GM21515 (cell line): Measurements from ENCODE around the gene KLK6.

Experiments
- ATAC-seq: cut with Tn5 transposase; IDR thresholded peaks from one replicate; pipeline ENCODE4 v1.9.1; 2021; ENCODE audit not compliant: unreplicated experiment

Gene KLK6

DNA sequence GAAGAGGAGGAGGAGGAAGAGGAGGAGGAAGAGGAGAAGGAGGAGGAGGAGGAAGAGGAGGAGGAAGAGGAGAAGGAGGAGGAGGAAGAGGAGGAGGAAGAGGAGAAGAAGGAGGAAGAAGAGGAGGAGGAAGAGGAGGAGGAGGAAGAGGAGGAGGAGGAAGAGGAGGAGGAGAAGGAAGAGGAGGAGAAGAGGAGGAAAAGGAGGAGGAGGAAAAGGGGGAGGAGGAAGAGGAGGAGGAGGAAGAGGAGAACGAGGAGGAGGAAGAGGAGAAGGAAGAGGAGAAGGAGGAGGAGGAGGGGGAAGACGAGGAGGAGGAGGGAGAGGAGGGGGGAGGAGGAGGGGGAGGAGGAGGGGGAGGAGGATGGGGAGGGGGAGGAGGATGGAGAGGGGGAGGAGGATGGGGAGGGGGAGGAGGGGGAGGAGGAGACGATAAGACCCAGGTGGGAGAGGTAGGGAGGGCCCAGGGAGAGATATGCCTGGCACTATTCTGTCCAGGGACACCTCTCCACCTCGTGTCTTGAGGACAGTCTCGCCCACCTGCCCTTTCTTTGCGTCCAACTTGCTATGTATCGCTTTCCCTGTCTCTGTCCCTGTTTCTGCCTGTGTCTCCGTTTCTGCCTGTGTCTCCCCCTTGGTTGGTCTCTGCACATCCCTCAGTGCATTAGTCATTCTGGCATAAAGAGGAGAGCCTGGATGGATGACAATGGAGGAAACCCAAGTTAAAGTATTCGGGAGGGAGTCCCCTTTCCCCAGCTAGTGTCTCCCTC lies 9.5 kb downstream of the KLK6 start:
- no peak for ATAC-seq

DNA sequence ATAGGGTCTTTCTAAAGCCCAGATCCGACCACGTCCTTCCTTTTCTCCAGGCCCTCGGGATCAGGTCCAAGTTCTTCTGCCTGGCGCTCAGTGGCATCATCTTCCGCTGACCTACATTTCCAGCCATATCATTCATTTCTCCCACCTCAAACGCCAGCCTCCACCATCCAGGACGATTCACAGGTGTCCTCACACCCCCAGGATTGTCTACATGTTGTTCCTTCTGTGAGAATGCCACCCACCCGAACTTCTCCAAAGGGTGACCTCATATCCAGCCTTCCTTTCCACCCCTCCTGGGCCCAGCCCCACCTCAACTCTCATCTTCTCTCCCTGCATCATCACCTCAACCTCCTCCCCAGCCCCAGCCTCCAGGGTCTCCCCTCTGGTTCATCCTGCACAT lies 11.8 kb downstream of the KLK6 start:
- no peak for ATAC-seq

DNA sequence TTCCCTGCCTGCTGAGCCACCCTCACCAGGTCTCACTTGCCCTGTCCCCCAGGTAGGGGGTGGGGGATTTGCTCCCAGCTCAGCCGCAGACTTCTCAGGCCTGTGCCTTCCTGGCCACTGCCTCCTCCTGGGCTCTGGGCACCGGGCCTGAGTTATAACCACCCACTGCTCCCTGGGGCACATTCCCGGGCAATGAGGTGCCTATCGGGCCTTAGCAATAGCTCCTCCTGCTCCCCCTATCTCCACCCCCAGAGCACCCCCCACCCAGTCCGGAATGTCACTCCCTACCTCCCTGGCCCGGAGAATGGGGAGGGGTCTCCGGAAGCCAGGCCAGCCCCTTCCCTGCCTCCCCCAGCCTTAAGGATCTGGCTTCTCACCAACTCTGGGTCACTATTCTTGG lies 16.5 kb downstream of the KLK6 start, which contains the start of gene KLK5:
KLK5 (minus strand) TSS at position 129 of the 400 bp plus-strand sequence. CDS start 381 bp downstream, outside the sequence.
- no peak for ATAC-seq

DNA sequence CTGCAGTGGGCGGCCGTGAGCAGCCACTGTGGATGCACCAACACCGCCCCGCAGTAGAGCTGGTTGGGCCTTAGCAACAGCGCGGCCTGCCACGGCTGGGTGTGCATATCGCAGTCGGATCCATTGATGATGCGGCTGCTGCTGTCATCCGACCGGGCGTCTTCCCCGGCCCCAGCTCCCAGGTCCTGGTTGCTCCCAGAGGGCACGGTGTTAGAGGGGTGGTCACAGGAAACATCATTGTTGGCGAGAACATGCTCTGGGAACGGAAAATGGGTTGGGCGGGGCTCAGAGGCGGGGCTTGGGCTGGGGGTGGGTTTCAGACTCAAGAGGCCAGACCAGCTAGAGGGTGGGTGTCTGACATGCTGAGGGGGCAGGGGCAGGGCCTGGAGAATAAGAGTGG lies 19.5 kb downstream of the KLK6 start:
- no peak for ATAC-seq

DNA sequence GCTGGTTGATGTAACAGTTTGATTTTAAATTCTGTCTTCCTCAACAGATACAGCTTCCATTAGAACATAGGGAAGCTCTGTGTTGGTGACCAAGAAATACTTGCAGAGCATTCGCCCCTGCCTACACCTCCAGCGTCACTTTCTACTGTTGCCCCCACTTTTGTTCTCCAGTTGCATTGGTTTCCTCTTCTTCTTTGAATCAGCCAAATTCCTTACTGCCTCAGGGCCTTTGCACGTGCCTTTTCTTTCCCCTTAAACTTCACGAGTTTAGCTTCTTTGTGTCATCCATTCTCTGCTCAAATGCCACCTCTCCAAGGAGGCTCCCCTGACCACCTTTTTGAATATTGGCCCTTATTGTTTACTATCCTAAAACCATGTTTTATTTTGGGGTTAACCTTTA lies 22.3 kb downstream of the KLK6 start:
- ATAC-seq = no peak

DNA sequence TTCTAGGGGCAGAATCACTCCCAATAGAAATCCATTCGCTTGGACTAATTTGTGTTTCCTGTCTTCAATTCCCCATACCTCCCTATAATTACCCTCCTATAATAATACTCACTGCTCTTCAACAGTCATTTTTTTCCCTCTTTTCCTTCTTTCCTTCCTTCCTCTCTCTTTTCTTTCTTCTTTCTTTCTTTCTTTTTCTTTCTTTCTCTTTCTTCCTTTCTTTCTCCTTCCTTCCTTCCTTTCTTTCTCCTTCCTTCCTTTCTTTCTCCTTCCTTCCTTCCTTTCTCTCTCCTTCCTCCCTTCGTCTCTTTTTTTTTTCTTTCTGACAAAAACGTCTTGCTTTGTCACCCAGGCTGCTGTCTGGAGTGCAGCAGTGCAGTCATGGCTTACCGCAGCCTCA lies 24.6 kb downstream of the KLK6 start:
- no peak for ATAC-seq

DNA sequence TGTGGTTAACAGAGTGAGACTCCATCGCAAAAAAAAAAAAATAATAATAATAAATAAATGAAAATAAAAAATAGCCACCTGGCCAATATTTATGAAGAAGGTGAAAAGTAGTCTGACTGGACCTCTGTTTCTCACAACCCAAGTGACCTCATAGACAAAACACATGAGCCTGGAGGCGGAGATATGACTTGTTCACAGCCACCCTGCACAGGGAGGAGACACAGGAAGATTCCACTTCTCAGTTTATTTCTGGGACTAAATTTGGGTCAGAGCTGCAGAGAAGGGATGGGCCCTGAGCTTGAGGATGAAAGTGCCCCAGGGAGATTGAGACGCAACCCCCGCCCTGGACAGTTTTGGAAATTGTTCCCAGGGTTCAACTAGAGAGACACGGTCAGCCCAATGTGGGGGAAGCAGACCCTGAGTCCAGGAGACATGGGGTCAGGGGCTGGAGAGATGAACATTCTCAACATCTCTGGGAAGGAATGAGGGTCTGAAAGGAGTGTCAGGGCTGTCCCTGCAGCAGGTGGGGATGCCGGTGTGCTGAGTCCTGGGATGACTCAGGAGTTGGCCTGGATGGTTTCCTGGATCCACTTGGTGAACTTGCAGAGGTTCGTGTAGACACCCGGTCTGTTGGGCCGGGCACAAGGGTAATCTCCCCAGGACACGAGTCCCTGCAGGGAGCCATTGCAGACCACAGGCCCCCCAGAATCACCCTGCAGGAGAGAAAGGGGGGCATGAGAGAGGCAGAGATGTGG lies 26.1 kb downstream of the KLK6 start:
- no peak for ATAC-seq

DNA sequence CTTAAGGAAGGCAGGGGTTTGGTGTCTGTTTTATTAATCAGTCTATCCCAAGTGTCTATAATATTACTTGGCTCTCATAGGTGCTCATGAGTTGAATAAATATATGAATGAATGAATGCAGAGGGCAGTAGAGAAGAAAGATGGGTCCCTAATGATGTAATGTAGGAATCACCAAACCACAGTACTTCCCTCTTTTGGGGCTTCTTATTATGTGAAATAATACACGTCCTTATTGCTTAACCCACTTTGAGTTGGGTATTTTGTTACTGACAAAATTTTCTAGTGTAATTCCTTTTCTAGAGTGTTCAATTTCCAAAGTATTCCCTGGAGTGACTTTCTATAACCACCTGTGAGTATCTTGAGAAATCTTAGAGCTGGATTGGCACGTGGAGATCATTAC lies 29.8 kb downstream of the KLK6 start:
- no peak for ATAC-seq

DNA sequence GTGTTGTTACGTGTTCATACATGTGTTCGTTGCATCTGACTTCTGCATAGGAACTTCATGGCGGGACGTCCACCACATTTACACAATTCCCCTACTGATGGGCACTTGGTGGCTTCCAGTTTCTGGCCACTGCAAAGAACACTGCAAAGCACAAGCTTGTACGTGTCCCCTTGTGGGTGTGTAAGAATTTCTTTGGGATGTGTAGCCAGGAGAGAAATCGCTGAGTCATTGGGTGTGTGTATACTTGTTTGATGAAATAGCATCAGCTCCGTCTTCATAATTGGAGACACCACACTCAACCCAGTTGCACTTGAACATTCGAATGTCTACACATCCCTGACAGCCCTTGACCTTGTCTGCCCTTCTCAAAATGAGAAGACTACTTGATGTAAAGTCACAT lies 35.8 kb downstream of the KLK6 start:
- ATAC-seq = no peak

DNA sequence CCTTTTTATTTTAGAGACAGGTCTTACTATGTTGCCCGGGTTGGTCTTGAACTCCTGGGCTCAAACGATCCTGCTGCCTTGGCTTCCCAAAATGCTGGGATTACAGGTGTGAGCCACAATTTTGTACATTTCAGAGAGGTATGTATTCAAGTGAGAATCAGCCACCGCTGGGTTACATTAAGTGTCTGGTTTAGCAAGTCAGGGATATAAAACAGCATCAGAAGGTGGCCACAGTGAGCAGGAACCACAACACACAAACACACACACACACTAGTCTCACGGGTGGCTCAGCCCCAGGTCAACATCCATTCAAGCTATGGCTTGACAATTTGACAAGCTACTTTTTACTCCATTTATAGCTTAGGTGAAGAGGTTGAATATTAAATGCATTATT lies 36.7 kb downstream of the KLK6 start:
- ATAC-seq = no peak

DNA sequence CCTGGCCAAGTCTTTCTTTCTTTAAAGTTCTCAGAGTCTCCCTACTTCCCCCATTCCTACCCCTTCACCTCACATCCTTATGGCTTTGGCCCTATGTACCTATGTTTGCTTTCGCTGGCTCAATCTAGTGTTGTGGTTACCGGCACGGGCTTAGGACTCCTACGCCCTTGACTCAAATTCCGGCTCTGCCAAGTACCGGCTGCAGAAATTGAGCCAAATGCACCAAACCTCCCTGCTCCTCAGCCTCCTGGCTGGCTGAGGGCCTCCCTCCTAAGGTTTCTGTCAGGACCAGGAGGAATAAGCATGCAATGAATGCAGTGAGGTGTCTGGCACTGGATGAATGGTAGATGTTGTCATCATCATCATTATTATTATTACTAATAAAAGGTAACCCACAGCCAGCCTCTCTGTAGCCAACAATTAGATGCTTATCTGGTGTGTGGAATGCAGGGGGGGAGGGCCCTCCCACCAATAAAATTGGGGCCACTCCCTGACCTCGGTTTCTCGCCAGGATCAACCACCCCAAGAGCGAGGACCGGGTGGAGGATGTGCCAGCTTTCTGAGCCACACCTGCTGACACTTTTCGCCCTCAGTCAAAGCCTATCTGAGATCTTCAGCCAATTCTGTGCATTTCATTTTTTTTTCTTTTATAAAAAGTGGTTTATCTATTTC lies 37.2 kb downstream of the KLK6 start:
- ATAC-seq = no peak

DNA sequence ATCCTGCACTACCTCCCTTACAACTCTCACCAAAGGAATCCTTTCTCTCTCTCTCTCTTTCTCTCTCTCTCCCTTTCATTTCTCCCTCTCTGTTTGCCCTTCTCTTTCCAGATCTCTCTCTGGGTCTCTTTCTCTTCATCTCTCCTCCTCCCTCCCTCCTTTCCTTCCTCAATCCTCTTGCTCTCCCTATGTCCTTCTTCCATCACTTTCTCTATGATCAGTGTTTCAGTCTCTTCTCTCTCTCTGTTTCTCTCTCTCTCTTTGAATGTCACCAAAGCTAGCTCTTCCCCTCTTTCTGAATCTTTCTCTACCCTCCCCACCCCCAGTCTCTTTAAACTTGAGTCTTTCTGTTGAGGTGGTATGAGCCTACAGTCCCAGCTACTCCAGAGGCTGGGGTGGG lies 38.4 kb downstream of the KLK6 start:
- ATAC-seq = no peak

DNA sequence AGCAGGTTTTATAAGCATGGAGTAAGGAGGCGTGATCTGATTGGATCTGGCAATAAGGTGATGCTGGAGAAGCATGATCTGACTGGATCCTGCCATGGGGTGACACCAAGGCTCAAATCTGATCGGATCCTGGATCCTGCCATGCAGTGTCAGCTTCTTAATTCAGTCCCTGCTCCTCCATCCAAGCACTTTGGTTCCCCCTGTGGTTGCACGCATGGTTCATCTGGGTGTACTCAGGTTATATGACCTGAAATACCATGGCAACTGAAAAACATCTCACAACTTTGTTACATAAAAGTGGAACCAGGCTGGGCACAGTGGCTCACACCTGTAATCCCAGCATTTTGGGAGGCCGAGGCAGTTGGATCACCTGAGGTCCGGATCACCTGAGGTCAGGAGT lies 40.6 kb downstream of the KLK6 start:
- no peak for ATAC-seq

DNA sequence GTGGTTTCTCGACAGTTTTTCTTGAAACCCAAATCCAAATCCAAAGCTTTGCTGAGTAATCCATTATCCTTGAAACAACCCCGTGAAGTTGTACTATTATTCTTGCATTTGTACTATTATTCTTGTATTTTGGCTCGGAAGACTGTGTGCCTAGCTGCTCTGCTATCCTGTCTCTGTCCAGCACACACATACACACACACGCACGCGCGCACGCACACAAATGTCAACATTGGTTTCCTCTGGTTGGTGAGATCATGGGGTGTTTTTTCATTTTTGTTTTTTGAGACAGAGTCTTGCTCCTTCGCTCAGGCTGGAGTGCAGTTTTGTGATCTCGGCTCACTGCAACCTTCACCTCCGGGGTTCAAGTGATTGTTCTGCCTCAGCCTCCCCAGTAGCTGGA lies 43.2 kb downstream of the KLK6 start:
- ATAC-seq = no peak

DNA sequence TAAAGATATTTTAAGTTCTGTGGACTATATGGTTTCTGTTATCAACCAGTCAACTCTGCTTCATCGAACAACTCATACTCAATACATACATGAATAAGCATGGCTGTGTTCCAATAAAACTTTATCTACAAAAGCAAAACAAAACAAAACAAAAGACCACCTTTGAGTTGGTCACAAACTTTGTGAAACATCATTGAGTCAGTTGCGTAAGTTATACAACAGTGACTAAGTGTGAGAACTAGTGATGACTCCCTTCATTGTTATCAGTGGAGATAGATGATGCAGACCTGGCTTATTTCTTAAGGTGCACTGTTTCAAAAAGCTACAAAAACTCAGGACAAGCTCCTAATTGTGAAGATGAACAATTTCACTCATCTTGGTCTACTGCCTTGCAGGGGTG lies 43.7 kb downstream of the KLK6 start:
- no peak for ATAC-seq

DNA sequence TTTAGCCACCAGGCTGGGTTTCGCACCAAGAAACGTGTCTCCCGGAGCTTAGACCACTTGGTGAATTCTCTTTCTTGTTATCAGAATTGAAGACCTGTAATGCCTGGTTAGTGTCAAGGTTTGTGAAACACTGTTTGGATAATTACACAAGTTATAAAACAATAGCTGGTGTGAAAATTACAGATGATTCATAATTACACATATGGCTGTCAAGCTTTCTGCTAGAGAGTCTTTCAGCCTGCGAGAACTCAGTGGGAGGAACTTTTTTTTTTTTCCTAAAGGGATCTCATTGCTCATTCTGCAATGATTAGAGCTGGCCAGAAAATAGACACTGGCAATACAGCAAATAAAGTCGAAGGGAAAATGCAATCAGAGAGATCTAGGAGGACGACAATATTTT lies 44.8 kb downstream of the KLK6 start:
- no peak for ATAC-seq

DNA sequence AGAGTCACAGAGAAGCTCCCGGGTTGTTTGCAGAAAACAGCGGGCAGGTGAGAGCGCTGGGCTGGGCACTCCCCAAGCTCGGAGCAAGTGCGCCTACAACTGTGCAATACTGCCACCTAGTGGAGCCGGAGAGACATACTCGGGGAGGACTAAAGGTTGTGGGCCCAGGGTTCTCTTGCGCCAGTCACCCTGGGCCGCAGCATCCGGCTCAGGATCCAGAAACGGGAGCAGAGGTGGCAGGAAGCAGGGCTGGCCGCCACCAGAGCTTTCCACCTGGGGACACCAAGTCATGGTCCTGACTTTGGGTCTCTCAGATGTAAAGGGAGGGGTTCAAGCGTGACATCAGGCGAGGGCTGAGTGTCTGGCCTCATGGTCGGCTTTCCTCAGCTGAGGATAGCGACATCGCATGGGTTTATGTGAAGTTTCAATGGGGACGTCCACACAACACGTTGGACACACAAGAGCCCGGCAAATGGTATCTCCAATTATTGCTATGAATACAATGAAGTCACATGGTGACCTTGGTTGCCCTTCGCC lies 47.0 kb downstream of the KLK6 start:
- ATAC-seq = no peak

DNA sequence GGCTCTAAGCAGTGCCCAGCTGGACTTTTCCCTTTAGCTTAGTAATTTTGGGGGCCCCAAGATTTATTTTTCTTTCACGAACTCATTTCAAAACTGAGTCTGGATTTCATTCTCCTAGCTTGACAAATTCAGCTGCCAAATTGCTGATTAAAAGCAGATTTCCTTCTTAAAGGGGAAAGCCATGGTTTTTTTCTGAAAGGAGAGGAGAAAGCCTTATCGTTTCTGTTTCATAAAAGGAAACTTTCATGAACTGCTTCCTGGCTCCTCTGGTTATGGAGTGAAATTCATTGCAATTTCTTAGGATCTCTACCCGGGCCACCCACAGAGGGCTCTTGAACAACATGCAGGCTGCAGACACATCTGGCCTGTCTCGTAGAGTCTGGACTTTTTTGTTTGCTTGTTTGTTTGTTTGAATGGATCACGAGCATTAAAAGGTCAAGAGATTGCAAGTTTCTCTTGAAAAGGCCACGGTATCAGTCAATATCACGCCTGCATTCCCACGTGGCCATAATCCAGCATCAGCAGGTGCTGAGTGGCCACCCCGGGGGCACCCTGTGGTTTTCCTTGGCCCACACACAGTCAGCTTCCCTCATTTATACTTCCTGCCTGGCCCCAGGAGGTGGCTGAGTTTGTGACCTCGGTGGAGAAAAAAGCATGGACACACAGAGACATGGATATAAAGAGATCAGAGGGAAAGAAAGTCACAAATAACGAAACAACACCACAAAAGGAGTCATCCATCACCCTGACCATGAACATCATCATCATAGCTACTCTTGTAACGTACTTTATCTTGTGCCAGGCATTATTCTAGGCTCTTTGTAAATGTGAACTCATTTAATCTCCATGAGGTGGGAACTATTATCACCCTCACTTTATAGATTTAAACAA lies 47.7 kb downstream of the KLK6 start:
- no peak for ATAC-seq

DNA sequence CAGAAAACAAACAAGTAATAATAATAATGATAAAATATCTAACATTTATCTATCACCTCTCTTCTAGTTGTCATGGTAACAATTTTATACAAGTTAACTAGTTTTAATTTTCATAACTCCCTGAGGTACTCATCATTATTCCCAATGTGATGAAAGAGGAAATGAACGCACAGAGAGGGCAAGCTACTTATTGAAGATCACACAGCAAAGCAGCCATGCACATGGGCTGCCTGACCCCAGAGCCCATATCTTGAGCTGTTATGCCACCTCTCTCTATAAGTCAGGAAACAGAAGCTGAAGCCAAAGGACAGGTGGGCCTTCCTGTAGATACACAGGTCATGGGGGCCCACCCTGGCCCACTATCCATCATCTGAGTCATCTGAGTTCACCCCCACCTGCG lies 53.3 kb downstream of the KLK6 start:
- no peak for ATAC-seq
